Hair follicle dermal papilla cell (primary cell): ENCODE data around the gene TAP2. TPM values are rescaled to one million over a fixed set of nuclear protein-coding genes. Genes with fewer than 3 reads are reported as not detected.

Source experiments
- total RNA-seq: library from RNA; depleted of rRNA; stranded (reverse); fragments of >200 nt; gene quantifications from 2 replicates; pipeline ENCODE4 v1.2.3, GENCODE V29; 2012

The TAP2 gene
- 15.1 and 19.8 TPM in 2 replicates for total RNA-seq

DNA sequence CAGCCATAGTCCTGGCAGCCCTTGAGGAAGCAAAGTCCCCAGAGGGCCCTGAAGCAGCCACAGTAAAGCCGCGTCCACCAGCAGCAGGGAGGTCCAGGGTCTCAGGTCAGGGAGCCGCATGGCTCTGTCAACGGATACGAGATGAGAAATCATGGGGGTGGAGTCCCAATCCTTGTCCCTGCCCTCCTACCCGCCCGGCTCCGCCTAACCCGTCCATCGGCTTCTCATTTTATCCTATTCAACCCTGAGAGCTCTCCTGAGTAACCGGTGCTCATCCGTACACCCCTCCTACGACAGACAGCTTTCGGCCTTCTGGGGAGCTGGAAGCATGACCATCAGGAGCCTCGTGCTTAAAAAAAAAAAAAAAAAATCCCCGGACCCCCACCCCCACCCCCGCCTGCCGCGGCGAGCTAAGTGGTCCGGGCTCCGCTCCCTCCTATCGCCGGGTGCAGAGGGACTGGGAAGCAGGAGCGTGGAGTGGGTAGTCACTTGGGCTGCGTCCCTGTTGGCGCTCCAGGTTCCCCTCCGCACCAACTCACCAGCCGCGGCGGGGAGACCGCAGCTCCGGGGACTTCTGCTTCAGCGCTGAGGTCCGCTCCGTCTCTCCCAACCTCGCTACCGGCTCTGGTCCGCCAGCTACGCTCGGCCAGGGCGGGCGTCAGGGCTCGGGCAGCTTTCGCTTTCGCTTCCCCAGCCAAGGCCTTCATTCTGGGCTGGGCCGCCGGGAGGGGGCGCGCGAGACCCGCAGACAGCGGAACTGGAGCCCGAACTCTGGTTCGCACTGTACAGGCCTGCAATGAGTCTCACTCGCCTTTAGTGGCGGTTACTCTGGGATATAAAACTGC, at the start of gene TAP2:
TAP2 (minus strand) TSS at position 626 of the 845 bp plus-strand sequence; CDS start at position 120, 506 bp downstream.

DNA sequence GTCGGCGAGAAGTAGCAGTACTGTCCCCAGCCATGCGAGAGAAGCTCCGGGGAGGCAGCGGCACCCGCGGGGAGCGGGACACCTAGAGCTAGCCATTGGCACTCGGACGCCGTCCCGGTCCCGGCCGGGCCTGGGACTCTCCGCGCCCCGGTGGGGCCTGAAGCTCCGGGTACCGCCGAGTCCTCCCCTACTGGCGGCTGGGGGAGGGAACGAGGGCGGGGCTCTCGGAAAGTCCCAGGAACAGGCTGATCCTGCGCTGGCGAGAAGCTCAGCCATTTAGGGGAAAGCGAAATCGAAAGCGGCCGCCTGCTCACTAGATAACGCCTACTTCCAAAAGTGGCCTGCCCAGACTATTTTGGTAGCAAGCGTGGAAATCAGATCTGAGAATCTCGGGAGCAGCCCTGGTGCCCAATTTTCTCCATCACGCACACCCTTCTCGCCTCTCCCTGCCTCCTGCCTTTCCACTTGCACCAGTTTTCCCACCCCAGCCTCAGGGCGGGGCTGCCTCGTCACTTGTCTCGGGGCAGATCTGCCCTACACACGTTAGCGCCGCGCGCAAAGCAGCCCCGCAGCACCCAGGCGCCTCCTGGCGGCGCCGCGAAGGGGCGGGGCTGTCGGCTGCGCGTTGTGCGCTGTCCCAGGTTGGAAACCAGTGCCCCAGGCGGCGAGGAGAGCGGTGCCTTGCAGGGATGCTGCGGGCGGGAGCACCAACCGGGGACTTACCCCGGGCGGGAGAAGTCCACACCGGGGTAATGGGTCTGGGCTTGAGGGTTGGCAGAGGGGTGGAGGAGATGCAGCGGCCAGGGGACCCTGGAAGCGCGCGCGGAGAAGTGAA, 15.2 kb upstream of the TAP2 start, which contains the start of the genes PSMB9 and TAP1:
PSMB9 (plus strand) TSS at position 652 of the 835 bp plus-strand sequence; CDS start at position 690, 38 bp downstream.
TAP1 (minus strand) TSS at position 164 of the 835 bp plus-strand sequence; CDS start at position 96, 68 bp downstream.

DNA sequence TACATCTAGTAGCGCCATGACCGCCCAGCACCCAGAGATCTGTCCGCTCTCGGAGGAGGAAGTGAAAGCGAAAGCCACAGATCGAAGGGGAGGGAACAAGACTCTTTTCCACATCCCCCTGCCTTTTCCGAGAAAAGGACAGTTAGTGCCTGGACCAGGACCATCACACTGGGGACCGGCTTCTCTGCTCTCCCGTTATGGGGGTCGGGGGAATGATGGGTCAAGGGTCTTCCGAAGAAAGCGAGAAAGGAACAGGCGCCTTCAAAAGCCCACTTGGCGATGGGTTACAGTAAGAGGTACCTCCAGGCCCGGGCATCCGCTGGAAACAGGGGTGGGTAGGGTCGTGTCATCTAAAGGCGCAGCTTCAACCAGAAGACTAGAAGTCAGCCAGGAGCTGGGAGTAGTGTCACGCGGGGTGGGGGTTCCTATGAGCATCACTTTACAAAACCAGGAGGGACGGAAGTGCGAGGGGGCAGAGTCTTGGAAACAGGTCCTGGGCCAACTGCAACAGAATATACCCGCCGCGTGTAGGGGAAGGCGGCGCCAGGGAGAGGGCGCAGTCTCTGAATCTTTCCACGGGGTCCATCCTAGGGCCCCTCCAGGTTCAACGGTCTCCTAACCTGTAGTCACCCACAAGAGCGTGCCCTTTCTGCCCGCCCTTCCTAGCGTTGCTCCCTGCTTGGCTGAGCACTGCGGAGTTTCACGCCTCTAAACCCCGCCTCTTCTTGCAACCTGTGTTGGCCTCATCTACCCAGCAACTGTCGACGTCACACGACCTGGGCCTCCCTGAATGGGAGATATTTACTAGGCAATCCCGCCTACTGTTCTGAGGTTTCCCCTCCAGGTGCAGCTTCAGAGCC, 5.7 kb upstream of the TAP2 start, which contains the start of gene PSMB8:
PSMB8 (minus strand) TSS at position 69 of the 860 bp plus-strand sequence; CDS start at position 18, 51 bp downstream.

DNA sequence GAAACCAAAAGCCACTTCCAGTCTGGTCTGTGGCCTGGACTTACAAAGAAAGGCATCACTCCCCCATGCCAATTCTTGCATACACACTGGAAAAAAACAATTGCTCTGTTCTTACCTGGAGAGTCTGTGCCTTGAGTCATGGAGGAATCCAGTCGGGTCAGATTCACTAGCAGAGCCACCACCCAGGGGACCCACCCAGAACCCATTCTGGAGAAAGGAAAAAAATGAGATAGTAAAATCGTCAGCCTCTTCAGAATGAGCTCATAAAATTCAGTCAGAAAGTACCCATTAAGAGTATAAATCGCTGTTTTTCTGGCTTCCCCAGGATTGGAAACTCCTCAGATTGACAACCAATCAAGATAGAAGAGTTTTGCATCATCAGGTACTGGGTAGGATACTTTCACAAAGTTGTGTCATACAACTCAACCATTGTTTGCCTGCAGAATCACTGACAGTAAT, 21.8 kb downstream of the TAP2 start, which contains the start of gene HLA-DOB:
HLA-DOB (minus strand) TSS at position 257 of the 459 bp plus-strand sequence; CDS start at position 206, 51 bp downstream.

Other genes with a start within 250 kb of the TAP2 start
- gene HLA-DRB1, start 248.9 kb downstream of the TAP2 start, total RNA-seq: 0.12 and 3.1 TPM in 2 replicates
- not detected in 2 replicates for gene HLA-DQA1, start 201.3 kb downstream of the TAP2 start, total RNA-seq
- gene HLA-DQB1, start 172.1 kb downstream of the TAP2 start, total RNA-seq: 0.12 and 0.16 TPM in 2 replicates
- gene HLA-DQA2, start 97.3 kb downstream of the TAP2 start, total RNA-seq: not detected in 2 replicates
- gene HLA-DQB2, start 75.2 kb downstream of the TAP2 start, total RNA-seq: not detected in 2 replicates
- gene HLA-DOB, start 21.7 kb downstream of the TAP2 start, total RNA-seq: 0.32 TPM in 1 of 2 replicates, not detected in the other
- 59.1 and 69.7 TPM in 2 replicates for gene PSMB8, start 5.3 kb upstream of the TAP2 start, total RNA-seq
- gene TAP1, start 15.0 kb upstream of the TAP2 start, total RNA-seq: 65.0 and 67.2 TPM in 2 replicates
- 30.0 and 47.0 TPM in 2 replicates for gene PSMB9, start 15.5 kb upstream of the TAP2 start, total RNA-seq
- gene HLA-DMB, start 102.3 kb upstream of the TAP2 start, total RNA-seq: 0.49 and 0.65 TPM in 2 replicates
- 5.7 TPM in 2 replicates for gene HLA-DMA, start 114.4 kb upstream of the TAP2 start, total RNA-seq
- gene BRD2, start 129.9 kb upstream of the TAP2 start, total RNA-seq: 162 and 165 TPM in 2 replicates
- 0.49 and 0.65 TPM in 2 replicates for gene HLA-DOA, start 170.9 kb upstream of the TAP2 start, total RNA-seq
- 6.7 and 12.2 TPM in 2 replicates for gene HLA-DPA1, start 234.9 kb upstream of the TAP2 start, total RNA-seq
- 10.9 and 18.3 TPM in 2 replicates for gene HLA-DPB1, start 237.3 kb upstream of the TAP2 start, total RNA-seq